IPS-15b (cell line): ENCODE data around the gene DNAJC1.
A peak's percentile ranks its signal among the peaks of the same experiment; 100 is the strongest.

ENCODE experiments used
- H3K27me3 ChIP-seq: one replicate; pipeline ENCODE4 v1.6.1; 2013; ENCODE audit warnings: low read length; ENCODE audit not compliant: control insufficient read depth, insufficient read depth
- H3K36me3 ChIP-seq: one replicate; pipeline ENCODE4 v1.6.1; 2013; ENCODE audit warnings: low read length; ENCODE audit not compliant: control insufficient read depth, insufficient read depth
- H3K4me1 ChIP-seq: one replicate; pipeline ENCODE4 v1.6.1; 2013; ENCODE audit warnings: mild to moderate bottlenecking, low read length; ENCODE audit not compliant: control insufficient read depth, insufficient read depth
- H3K4me3 ChIP-seq: one replicate; pipeline ENCODE4 v1.5.1; 2013; ENCODE audit warnings: low read depth, low read length
- H3K9ac ChIP-seq: one replicate; pipeline ENCODE4 v1.6.1; 2013; ENCODE audit warnings: low read depth, mild to moderate bottlenecking, low read length
- H3K9me3 ChIP-seq: one replicate; pipeline ENCODE4 v1.6.1; 2013; ENCODE audit warnings: mild to moderate bottlenecking, low read length; ENCODE audit not compliant: control insufficient read depth, insufficient read depth

Gene DNAJC1

GRCh38 chr10:21753497-21754270 is 249.8 kb downstream of the DNAJC1 start:
- Histone ChIP-seq H3K27me3 (no peaks in the 10 kb centered on the region), H3K4me1 (peaks cover 47% of the 10 kb centered on the region), H3K4me3 (no peak overlapping the region), H3K9ac (no peak overlapping the region), H3K9me3 (no peaks in the 10 kb centered on the region), H3K36me3 (peaks cover 3% of the 10 kb centered on the region)

- Histone ChIP-seq H3K9me3 (no peaks in the 10 kb centered on the region), H3K4me3 (no peak overlapping the region), H3K9ac (peak overlapping the region; percentile 56), H3K27me3 (no peaks in the 10 kb centered on the region), H3K4me1 (peaks cover 33% of the 10 kb centered on the region), H3K36me3 (peaks cover 3% of the 10 kb centered on the region)
Measured at GRCh38 chr10:21751341-21752310, 251.9 kb downstream of the DNAJC1 start.

GRCh38 chr10:21750424-21750823 is 253.1 kb downstream of the DNAJC1 start:
- Histone ChIP-seq H3K9ac (peak overlapping the region; percentile 0), H3K4me1 (peaks cover 26% of the 10 kb centered on the region), H3K27me3 (no peaks in the 10 kb centered on the region), H3K9me3 (no peaks in the 10 kb centered on the region), H3K36me3 (peaks cover 3% of the 10 kb centered on the region), H3K4me3 (no peak overlapping the region)

GRCh38 chr10:21749788-21750187 is 253.7 kb downstream of the DNAJC1 start:
- Histone ChIP-seq H3K36me3 (peaks cover 3% of the 10 kb centered on the region), H3K9ac (no peak overlapping the region), H3K27me3 (no peaks in the 10 kb centered on the region), H3K4me1 (peaks cover 26% of the 10 kb centered on the region), H3K4me3 (no peak overlapping the region), H3K9me3 (no peaks in the 10 kb centered on the region)

- Histone ChIP-seq H3K27me3 (no peaks in the 10 kb centered on the region), H3K4me1 (peaks cover 26% of the 10 kb centered on the region), H3K9ac (no peak overlapping the region), H3K36me3 (peaks cover 11% of the 10 kb centered on the region), H3K4me3 (no peak overlapping the region), H3K9me3 (no peaks in the 10 kb centered on the region)
Measured at GRCh38 chr10:21747809-21748208, 255.7 kb downstream of the DNAJC1 start.

GRCh38 chr10:21746118-21746517 is 257.4 kb downstream of the DNAJC1 start:
- Histone ChIP-seq H3K4me3 (no peak overlapping the region), H3K27me3 (no peaks in the 10 kb centered on the region), H3K9me3 (no peaks in the 10 kb centered on the region), H3K9ac (no peak overlapping the region), H3K36me3 (peaks cover 15% of the 10 kb centered on the region), H3K4me1 (peaks cover 15% of the 10 kb centered on the region)

- Histone ChIP-seq H3K36me3 (peaks cover 15% of the 10 kb centered on the region), H3K27me3 (no peaks in the 10 kb centered on the region), H3K9me3 (no peaks in the 10 kb centered on the region), H3K4me3 (no peak overlapping the region), H3K4me1 (peaks cover 3% of the 10 kb centered on the region), H3K9ac (no peak overlapping the region)
Measured at GRCh38 chr10:21744223-21744622, 259.3 kb downstream of the DNAJC1 start.

GRCh38 chr10:21742740-21743412 is 260.7 kb downstream of the DNAJC1 start:
- Histone ChIP-seq H3K9me3 (no peaks in the 10 kb centered on the region), H3K4me1 (peaks cover 3% of the 10 kb centered on the region), H3K4me3 (no peak overlapping the region), H3K9ac (no peak overlapping the region), H3K27me3 (no peaks in the 10 kb centered on the region), H3K36me3 (peaks cover 21% of the 10 kb centered on the region)

- H3K27me3 ChIP-seq, result no peaks in the 10 kb centered on the region
- no peak overlapping the region for H3K4me3 ChIP-seq
- H3K36me3 ChIP-seq, result peaks cover 21% of the 10 kb centered on the region
- H3K9ac ChIP-seq, result no peak overlapping the region
- no peaks in the 10 kb centered on the region for H3K9me3 ChIP-seq
- no peaks in the 10 kb centered on the region for H3K4me1 ChIP-seq
Measured at GRCh38 chr10:21740989-21741388, 262.5 kb downstream of the DNAJC1 start.

GRCh38 chr10:21737106-21737505 is 266.4 kb downstream of the DNAJC1 start:
- Histone ChIP-seq H3K36me3 (peaks cover 20% of the 10 kb centered on the region), H3K27me3 (no peaks in the 10 kb centered on the region), H3K4me1 (no peaks in the 10 kb centered on the region), H3K9me3 (no peaks in the 10 kb centered on the region), H3K4me3 (no peak overlapping the region), H3K9ac (no peak overlapping the region)

GRCh38 chr10:21733710-21734109 is 269.8 kb downstream of the DNAJC1 start:
- peaks cover 14% of the 10 kb centered on the region for H3K36me3 ChIP-seq
- no peaks in the 10 kb centered on the region for H3K9me3 ChIP-seq
- H3K4me1 ChIP-seq, result no peaks in the 10 kb centered on the region
- no peaks in the 10 kb centered on the region for H3K27me3 ChIP-seq
- no peak overlapping the region for H3K9ac ChIP-seq
- no peak overlapping the region for H3K4me3 ChIP-seq
